Esophagus squamous epithelium (tissue), 5 donors: Measurements from ENCODE around the gene RNF213. TPM values are rescaled to one million over a fixed set of nuclear protein-coding genes. Genes with fewer than 3 reads are reported as not detected.
"Not testable (repeated sequence)": the region's sequence is repeated elsewhere in the genome, so short reads cannot be mapped to it uniquely, and the experiment has no call there.

Source experiments
- DNase-seq: peaks from one replicate; lab custom pipeline; 2025; lab: John Stamatoyannopoulos, UW
- H3K27ac ChIP-seq, 4 donors: fragments of 200-600 bp; sonication (generic); one replicate each; pipeline ENCODE4 v1.5.1; 2016 to 2019; ENCODE audit warnings: mild to moderate bottlenecking in 1 of 4
- H3K27me3 ChIP-seq, 4 donors: fragments of 200-600 bp; sonication (generic); 1 replicate in 3 of 4; 2 replicates in 1 of 4; pipeline versions ENCODE4 v1.5.1 to v1.6.0; 2017 to 2021; ENCODE audit warnings: antibody characterized with exemption in 1 of 4
- H3K36me3 ChIP-seq, 3 donors: fragments of 200-600 bp; sonication (generic); one replicate each; pipeline ENCODE4 v1.5.1; 2016 to 2019
- H3K4me1 ChIP-seq, 3 donors: fragments of 200-600 bp; sonication (generic); one replicate each; pipeline ENCODE4 v1.5.1; 2017 to 2019
- H3K4me3 ChIP-seq, 4 donors: fragments of 200-600 bp; sonication (generic); 1 replicate in 3 of 4; 2 replicates in 1 of 4; pipeline ENCODE4 v1.5.1; 2016 to 2019; ENCODE audit warnings: mild to moderate bottlenecking in 2 of 4, moderate library complexity in 1 of 4
- H3K9me3 ChIP-seq, 3 donors: fragments of 200-600 bp; sonication (generic); one replicate each; pipeline ENCODE4 v1.5.1; 2016 to 2019
- CTCF ChIP-seq, 6 experiments: fragments of 450-650 bp in 4 of 6; fragments of 200-600 bp in 2 of 6; sonication (generic) in 2 of 6; IDR thresholded peaks; one replicate each; pipeline ENCODE4 v1.5.1; 2016 to 2019; ENCODE audit warnings: antibody characterized with exemption in 6 of 6, mild to moderate bottlenecking in 4 of 6, moderate library complexity in 4 of 6
- POLR2A ChIP-seq, 4 donors: fragments of 450-650 bp; IDR thresholded peaks; one replicate each; pipeline ENCODE4 v1.6.1; 2017; ENCODE audit warnings: antibody characterized with exemption in 4 of 4, mild to moderate bottlenecking in 4 of 4, moderate library complexity in 3 of 4
- WGBS, 2 donors: methylation state at CpG; one replicate each; pipeline ENCODE4 v1.1.5; 2018; 5-methylcytosine and 5-hydroxymethylcytosine counted together
- intact Hi-C: fragments of 100-400 bp; cut with DNase I; formaldehyde crosslinking; loops from one replicate; pipeline ENCODE4 v1.15.0; 2022
- total RNA-seq, 4 donors: library from RNA; depleted of rRNA; stranded (reverse); fragments of >200 nt; gene quantifications; one replicate each; pipeline ENCODE4 v1.1.0, GENCODE V29; 2016
- donor health status: DM: yes; HTN: yes; CAD: no.

RNF213 gene
- total RNA-seq, 4 donors from 2014 or later = 56.1 to 67.9 (median 60.9) TPM

GRCh38 chr17:80313160-80313829 is 52.6 kb downstream of the RNF213 start:
- TF ChIP-seq POLR2A (IDR thresholded peaks at IDR 0.05) (no peak), CTCF (IDR thresholded peaks at IDR 0.05) (no peak)
- no peaks in the 10 kb centered on the region for H3K4me1 ChIP-seq
- peaks cover 23 to 87% (median 53%) of the 10 kb centered on the region in 3 donors for H3K36me3 ChIP-seq
- 92 to 95% methylated on average over 6 of the region's 6 CpGs for WGBS, 2 donors
- H3K27me3 ChIP-seq = no peaks in the 10 kb centered on the region
- no peaks in the 10 kb centered on the region for H3K9me3 ChIP-seq
- H3K27ac ChIP-seq = no peak overlapping the region
- intact Hi-C loops = no loop called here
- DNase-seq = no peak
- no peak overlapping the region for H3K4me3 ChIP-seq

- WGBS, 2 donors = 94 to 100% methylated on average over 1 of the region's 1 CpG
- DNase-seq, H3K4me1 ChIP-seq, H3K27me3 ChIP-seq, H3K27ac ChIP-seq, H3K9me3 ChIP-seq, H3K4me3 ChIP-seq, intact Hi-C loops: not testable (repeated sequence)
- H3K36me3 ChIP-seq = peaks cover 22 to 87% (median 48%) of the 10 kb centered on the region in 3 donors
Measured at GRCh38 chr17:80313946-80314345, 53.3 kb downstream of the RNF213 start.

GRCh38 chr17:80315517-80316182 is 55.0 kb downstream of the RNF213 start:
- Histone ChIP-seq H3K9me3 (no peaks in the 10 kb centered on the region), H3K4me1 (no peaks in the 10 kb centered on the region), H3K27me3 (no peaks in the 10 kb centered on the region), H3K27ac (no peak overlapping the region), H3K36me3 (peaks cover 17 to 87% (median 50%) of the 10 kb centered on the region in 3 donors), H3K4me3 (no peak overlapping the region)
- intact Hi-C loops = no loop called here
- DNase-seq = no peak
- no peak for TF ChIP-seq POLR2A (IDR thresholded peaks at IDR 0.05)
- no peak for TF ChIP-seq CTCF (IDR thresholded peaks at IDR 0.05)
- whole genome bisulfite sequencing, 2 donors = 100% methylated on average over 1 of the region's 2 CpGs

GRCh38 chr17:80316431-80316830 is 55.8 kb downstream of the RNF213 start:
- no peak overlapping the region for H3K4me3 ChIP-seq
- intact Hi-C loops = no loop called here
- H3K27me3 ChIP-seq = no peaks in the 10 kb centered on the region
- no peak overlapping the region for H3K27ac ChIP-seq
- DNase-seq = no peak
- TF ChIP-seq CTCF (IDR thresholded peaks at IDR 0.05) = no peak
- WGBS, 2 donors = 60 to 79% methylated on average over 10 of the region's 10 CpGs
- H3K4me1 ChIP-seq = no peaks in the 10 kb centered on the region
- no peaks in the 10 kb centered on the region for H3K9me3 ChIP-seq
- peaks cover 16 to 87% (median 54%) of the 10 kb centered on the region in 3 donors for H3K36me3 ChIP-seq

GRCh38 chr17:80316927-80317705 is 56.5 kb downstream of the RNF213 start:
- DNase-seq = no peak

More at GRCh38 chr17:80316927-80317705, 56.5 kb downstream of the RNF213 start:
- TF ChIP-seq CTCF (IDR thresholded peaks at IDR 0.05) (no peak), POLR2A (IDR thresholded peaks at IDR 0.05) (no peak)
- 83 to 89% methylated on average over 15 to 18 of the region's 26 CpGs for WGBS, 2 donors
- Histone ChIP-seq H3K27ac (no peak overlapping the region), H3K9me3 (no peaks in the 10 kb centered on the region), H3K4me1 (no peaks in the 10 kb centered on the region), H3K4me3 (no peak overlapping the region), H3K27me3 (no peaks in the 10 kb centered on the region), H3K36me3 (peaks cover 15 to 87% (median 53%) of the 10 kb centered on the region in 3 donors)
- intact Hi-C loops = no loop called here
